ENCODE data around the gene CCDC93. TPM values are rescaled to one million over a fixed set of nuclear protein-coding genes. Genes with fewer than 3 reads are reported as not detected.

Gene CCDC93
- total and polyA plus RNA-seq, 10 of the 15 experiments (the other 5 are each of a cell fraction or from before 2014, with no cell fraction given): 3.6 to 27.2 (median 13.5) TPM

DNA sequence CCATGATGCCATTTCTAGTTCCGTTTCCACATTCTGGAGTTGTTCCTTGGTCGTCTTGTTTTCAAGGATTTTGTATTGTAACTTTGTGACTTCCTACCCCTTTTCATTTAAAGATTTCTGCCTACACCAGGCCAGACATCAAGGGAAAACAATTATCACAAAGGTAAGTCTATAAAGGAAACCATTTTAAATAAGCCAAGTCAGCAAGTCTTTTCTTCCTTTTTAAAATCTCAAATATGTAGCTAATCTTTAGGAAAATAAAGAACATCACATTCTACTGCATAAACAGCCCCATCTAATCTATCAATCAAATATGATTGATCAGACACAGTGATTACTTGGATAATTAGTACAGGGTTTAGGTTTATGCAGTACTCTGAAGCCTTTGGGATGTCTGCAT is 38.6 kb upstream of the CCDC93 start (continued):
- TF ChIP-seq ATF2 (IDR thresholded peaks at IDR 0.05; ENCODE audit: low read length) (no peak), MEF2B (IDR thresholded peaks at IDR 0.05; ENCODE audit: partially characterized antibody, poor library complexity, severe bottlenecking) (no peak)

DNA sequence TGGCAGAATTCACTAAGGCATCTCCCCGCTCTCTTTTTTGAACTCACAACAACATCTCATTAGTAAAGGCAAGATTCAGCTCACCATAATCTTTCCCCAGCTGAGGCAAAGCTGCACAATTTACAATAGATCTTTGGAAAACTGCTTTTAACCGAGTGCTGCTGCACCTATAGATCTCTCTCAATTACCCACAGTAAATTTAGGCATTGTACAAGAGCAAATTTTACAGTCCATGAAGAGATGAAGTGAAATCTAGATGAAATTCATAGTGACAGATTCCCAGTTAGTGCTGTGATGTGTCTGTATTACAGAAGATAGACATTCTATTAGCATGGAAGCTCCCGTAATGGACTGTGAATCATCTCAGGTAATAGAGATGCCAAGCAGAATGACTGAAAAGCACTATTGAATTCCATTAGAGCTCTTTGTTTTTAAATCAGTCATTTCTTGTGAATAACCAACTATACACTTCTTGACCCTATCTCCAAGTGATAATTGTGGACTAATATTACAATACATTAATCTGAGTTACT is 38.0 kb upstream of the CCDC93 start:
- BruUV-seq (replicated peaks): no TSS peak
- H4K20me1 ChIP-seq (ENCODE audit: control insufficient read depth, insufficient read depth): no peaks in the 10 kb centered on the region
- no peak overlapping the region for H3K27ac ChIP-seq (ENCODE audit: control insufficient read depth, insufficient read depth)
- SMC1A ChIA-PET (ENCODE audit: uncharacterized antibody, unreplicated experiment): interaction anchor here (0.6 to 7.9 kb wide), 8 partner anchors 8 to 186 kb away, joined by 3 to 358 read pairs (median 4); no protein-coding TSS in a partner anchor
- H3K36me3 ChIP-seq (ENCODE audit: control insufficient read depth in 2 of 2, insufficient read depth in 2 of 2, low read length in 1 of 2): no peaks in the 10 kb centered on the region
- H2AFZ ChIP-seq (ENCODE audit: control insufficient read depth, low read depth, low read length): no peak overlapping the region
- no peak overlapping the region for H3K9ac ChIP-seq (ENCODE audit: control insufficient read depth, insufficient read depth, low read length)
- RAD21 ChIA-PET (ENCODE audit: unreplicated experiment): interaction anchor here (1.0 to 8.6 kb wide), 5 partner anchors 11 to 49 kb away, joined by 4 to 266 read pairs (median 4); no protein-coding TSS in a partner anchor
- peaks cover 26% of the 10 kb centered on the region for H3K4me1 ChIP-seq (ENCODE audit: control insufficient read depth, insufficient read depth, low read length)
- H3K4me2 ChIP-seq (ENCODE audit: control insufficient read depth, insufficient read depth): no peak overlapping the region
- WGBS (ENCODE audit: insufficient coverage, insufficient replicate concordance, low lambda C conversion rate, missing lambda C conversion rate): 92% methylated on average over 3 of the region's 3 CpGs
- FAIRE-seq: no peak
- no peak overlapping the region for H3K4me3 ChIP-seq
- POLR2A ChIA-PET: no interaction called here
- CTCF ChIA-PET: interaction anchor here (0.5 to 13.2 kb wide), 12 partner anchors 12 to 804 kb away, joined by 3 to 626 read pairs (median 4); partner anchors contain the start of gene DDX18
- no peak for ATAC-seq
- in situ Hi-C loops (cut with MboI): no loop called here
- H3K79me2 ChIP-seq (ENCODE audit: control insufficient read depth, insufficient read depth, low read length): no peaks in the 10 kb centered on the region
- intact Hi-C loops (cut with micrococcal nuclease; ENCODE audit: unreplicated experiment): no loop called here
- DNase-seq (ENCODE audit: low read depth, low spot score): no peak
- H3K9me3 ChIP-seq (replicated peaks; ENCODE audit: control insufficient read depth, insufficient read depth, low read length): no peaks in the 10 kb centered on the region
- no peaks in the 10 kb centered on the region for H3K27me3 ChIP-seq (replicated peaks in 1 of 2; ENCODE audit: control insufficient read depth in 2 of 2, insufficient read depth in 2 of 2, low read length in 1 of 2)
- TF ChIP-seq CREB1 (IDR thresholded peaks at IDR 0.05; ENCODE audit: low read depth) (no peak), ZBTB33 (IDR thresholded peaks at IDR 0.05) (no peak), NFYA (IDR thresholded peaks at IDR 0.05; ENCODE audit: borderline replicate concordance, low read depth, low read length) (no peak), JUND (IDR thresholded peaks at IDR 0.05; ENCODE audit: low read depth, low read length) (no peak), BMI1 (IDR thresholded peaks at IDR 0.05; ENCODE audit: borderline replicate concordance) (no peak), RB1 (IDR thresholded peaks at IDR 0.05; ENCODE audit: borderline replicate concordance) (no peak), FOS (IDR thresholded peaks at IDR 0.05; ENCODE audit: borderline replicate concordance, extremely low read depth, insufficient read length) (no peak), RELB (IDR thresholded peaks at IDR 0.05; ENCODE audit: low read depth) (no peak), ETV6 (conservative IDR thresholded peaks at IDR 0.05 in 1 of 2, IDR thresholded peaks at IDR 0.05 in 1 of 2; ENCODE audit: borderline replicate concordance in 1 of 2, low read depth in 1 of 2) (no peak), NFIC (IDR thresholded peaks at IDR 0.05; ENCODE audit: low read depth, low read length) (no peak)

All from GM12878 (cell line).